Liver (tissue), 3 donors: Measurements from ENCODE around the gene UBTFL1.

Experiments used
- ATF3 ChIP-seq: IDR thresholded peaks from 2 replicates; pipeline ENCODE4 v1.6.1; 2016; ENCODE audit warnings: antibody characterized with exemption
- CTCF ChIP-seq: fragments of 150-350 bp; IDR thresholded peaks from 2 replicates; pipeline ENCODE4 v1.5.1; 2017; ENCODE audit warnings: improper control_type of control experiment, low read depth, low read length; ENCODE audit not compliant: missing input control
- FOXA1 ChIP-seq: IDR thresholded peaks from 2 replicates; pipeline ENCODE4 v1.6.1; 2016; ENCODE audit warnings: antibody characterized with exemption
- GABPA ChIP-seq, 2 donors: IDR thresholded peaks in 1 of 2; conservative IDR thresholded peaks in 1 of 2; 2 replicates each; pipeline ENCODE4 v1.6.1; 2016; ENCODE audit warnings: antibody characterized with exemption in 2 of 2, mild to moderate bottlenecking in 1 of 2, moderate library complexity in 1 of 2
- HNF4A ChIP-seq, 2 donors: conservative IDR thresholded peaks; 2 replicates each; pipeline ENCODE4 v1.6.1; 2016; ENCODE audit warnings: antibody characterized with exemption in 2 of 2, mild to moderate bottlenecking in 2 of 2
- JUND ChIP-seq, 2 donors: IDR thresholded peaks; 2 replicates each; pipeline ENCODE4 v1.6.1; 2016; ENCODE audit warnings: antibody characterized with exemption in 2 of 2
- MAX ChIP-seq: IDR thresholded peaks from 2 replicates; pipeline ENCODE4 v1.6.1; 2016; ENCODE audit warnings: antibody characterized with exemption
- RAD21 ChIP-seq, 2 donors: IDR thresholded peaks; 2 replicates each; pipeline ENCODE4 v1.6.1; 2016; ENCODE audit warnings: antibody characterized with exemption in 2 of 2, mild to moderate bottlenecking in 2 of 2
- REST ChIP-seq: IDR thresholded peaks from 2 replicates; pipeline ENCODE4 v1.6.1; 2016; ENCODE audit warnings: antibody characterized with exemption, mild to moderate bottlenecking
- SP1 ChIP-seq: IDR thresholded peaks from 2 replicates; pipeline ENCODE4 v1.6.1; 2018; ENCODE audit warnings: antibody characterized with exemption, mild to moderate bottlenecking
- TAF1 ChIP-seq: conservative IDR thresholded peaks from 2 replicates; pipeline ENCODE4 v1.6.1; 2016; ENCODE audit warnings: antibody characterized with exemption, mild to moderate bottlenecking
- ZBTB33 ChIP-seq: IDR thresholded peaks from 2 replicates; pipeline ENCODE4 v1.6.1; 2016; ENCODE audit warnings: antibody characterized with exemption
- donor health status: healthy.
- donor health status: healthy.

GRCh38 chr11:90135016-90135415, 49.3 kb downstream of the UBTFL1 start:
- TF ChIP-seq CTCF (no peak), JUND (IDR thresholded peaks at IDR 0.05) (no peak), REST (no peak), ZBTB33 (no peak), SP1 (no peak), ATF3 (no peak), MAX (no peak), HNF4A (conservative IDR thresholded peaks at IDR 0.05) (no peak), FOXA1 (no peak), RAD21 (IDR thresholded peaks at IDR 0.05) (no peak), TAF1 (no peak), GABPA (IDR thresholded peaks at IDR 0.05 in 1 of 2, conservative IDR thresholded peaks at IDR 0.05 in 1 of 2) (no peak)
